Right lobe of liver (tissue), 6 donors: ENCODE data around the gene CARNS1. TPM values are rescaled to one million over a fixed set of nuclear protein-coding genes. Genes with fewer than 3 reads are reported as not detected.

Experiments used
- ATAC-seq, 4 donors: fragments of 200-7000 bp; cut with Tn5 transposase; one replicate each; pipeline ENCODE4 v1.9.1; 2020; ENCODE audit warnings: mild to moderate bottlenecking in 4 of 4, moderate library complexity in 4 of 4
- DNase-seq, 3 donors: peaks; one replicate each; pipeline ENCODE4 v3.0.0-alpha.2; 2020
- H3K27ac ChIP-seq, 3 donors: fragments of 200-600 bp; one replicate each; pipeline ENCODE4 v1.8.0; 2022
- H3K27me3 ChIP-seq, 2 donors: fragments of 200-600 bp; one replicate each; pipeline ENCODE4 v1.8.0; 2022
- H3K36me3 ChIP-seq, 4 donors: fragments of 200-600 bp; sonication (generic) in 1 of 4; one replicate each; pipeline versions ENCODE4 v1.5.1 to v1.8.0; 2017 to 2022; ENCODE audit warnings: control low read depth in 1 of 4
- H3K4me1 ChIP-seq, 4 donors: fragments of 200-600 bp; sonication (generic) in 1 of 4; one replicate each; pipeline versions ENCODE4 v1.5.1 to v1.8.0; 2017 to 2022; ENCODE audit warnings: control low read depth in 1 of 4
- H3K4me3 ChIP-seq, 3 donors: fragments of 200-600 bp; one replicate each; pipeline ENCODE4 v1.8.0; 2022
- H3K9me3 ChIP-seq, 4 donors: fragments of 200-600 bp; sonication (generic) in 1 of 4; one replicate each; pipeline versions ENCODE4 v1.5.1 to v1.8.0; 2017 to 2022; ENCODE audit warnings: control low read depth in 1 of 4
- CTCF ChIP-seq, 4 donors: fragments of 200-600 bp in 3 of 4; fragments of 450-650 bp in 1 of 4; IDR thresholded peaks; one replicate each; pipeline versions ENCODE4 v1.5.1 to v1.8.0; 2016 to 2022; ENCODE audit warnings: antibody characterized with exemption in 4 of 4, mild to moderate bottlenecking in 2 of 4
- POLR2A ChIP-seq: fragments of 450-650 bp; IDR thresholded peaks from one replicate; pipeline ENCODE4 v1.6.1; 2017; ENCODE audit warnings: antibody characterized with exemption, mild to moderate bottlenecking
- WGBS: methylation state at CpG from one replicate; pipeline ENCODE4 v1.1.6; 2018; ENCODE audit warnings: low coverage, low lambda C conversion rate; ENCODE audit not compliant: insufficient coverage; ENCODE audit errors: missing lambda C conversion rate; 5-methylcytosine and 5-hydroxymethylcytosine counted together
- intact Hi-C, 2 donors: fragments of 100-400 bp; cut with DNase I; formaldehyde crosslinking; loops; one replicate each; pipeline versions ENCODE4 v1.11.2 to v1.14.1; 2022
- total RNA-seq, 6 experiments: library from RNA; depleted of rRNA in 2 of 6; stranded (reverse); fragments of >200 nt in 2 of 6; fragmentation: NEBNext Ultra II Directional in 3 of 6; extraction: Animal tissue kit (Norgen Biotek cat#: 25700) in 3 of 6; gene quantifications; one replicate each; pipeline versions ENCODE4 v1.1.0 to v1.2.4, GENCODE V29; 2016 to 2023
- donor health status: DM: no; HTN: yes; CAD: no.
- donor health status: DM: no; HTN: no; CAD: no.
- donor health status: DM: no; HTN: no; CAD: no.
- donor health status: DM: no; HTN: yes; CAD: no.
- donor health status: DM: no; HTN: yes; CAD: no.

The CARNS1 gene
- total RNA-seq, 6 experiments from 2014 or later, result 0.12 to 0.31 (median 0.22) TPM; not detected in 1

GRCh38 chr11:67367761-67368227 is 47.7 kb upstream of the CARNS1 start:
- peaks cover 0 to 5% (median 0%) of the 10 kb centered on the region in 4 donors for H3K4me1 ChIP-seq

GRCh38 chr11:67368621-67369020 is 46.9 kb upstream of the CARNS1 start:
- Histone ChIP-seq H3K36me3 (no peaks in the 10 kb centered on the region), H3K27ac (no peak overlapping the region), H3K4me3 (no peak overlapping the region), H3K4me1 (peaks cover 0 to 5% (median 0%) of the 10 kb centered on the region in 4 donors), H3K27me3 (no peaks in the 10 kb centered on the region), H3K9me3 (no peaks in the 10 kb centered on the region)
- ATAC-seq (no peak), DNase-seq (no peak)
- intact Hi-C loops, result no loop called here
- 20% methylated on average over 1 of the region's 3 CpGs for WGBS
- no peak for TF ChIP-seq CTCF (IDR thresholded peaks at IDR 0.05)
- TF ChIP-seq POLR2A, result no peak

More at GRCh38 chr11:67367761-67368227, 47.7 kb upstream of the CARNS1 start:
- Histone ChIP-seq H3K4me3 (no peak overlapping the region), H3K36me3 (no peaks in the 10 kb centered on the region), H3K27me3 (no peaks in the 10 kb centered on the region), H3K9me3 (no peaks in the 10 kb centered on the region), H3K27ac (no peak overlapping the region)
- no peak for DNase-seq
- no peak for TF ChIP-seq CTCF (IDR thresholded peaks at IDR 0.05)
- TF ChIP-seq POLR2A, result no peak
- ATAC-seq, result no peak
- 71% methylated on average over 5 of the region's 7 CpGs for WGBS
- intact Hi-C loops, result no loop called here

- intact Hi-C loops, result no loop called here
- 94% methylated on average over 2 of the region's 8 CpGs for WGBS
- ATAC-seq (no peak), DNase-seq (no peak)
- Histone ChIP-seq H3K36me3 (no peaks in the 10 kb centered on the region), H3K9me3 (no peaks in the 10 kb centered on the region), H3K27ac (no peak overlapping the region), H3K4me3 (no peak overlapping the region), H3K27me3 (no peaks in the 10 kb centered on the region), H3K4me1 (peaks cover 0 to 12% (median 3%) of the 10 kb centered on the region in 4 donors)
- TF ChIP-seq CTCF (IDR thresholded peaks at IDR 0.05) (no peak), POLR2A (no peak)
These were observed 46.2 kb upstream of the CARNS1 start for GRCh38 chr11:67369275-67369674.

GRCh38 chr11:67369801-67370284 is 45.6 kb upstream of the CARNS1 start:
- WGBS, result 74% methylated on average over 6 of the region's 12 CpGs
- peaks cover 0 to 17% (median 6%) of the 10 kb centered on the region in 4 donors for H3K4me1 ChIP-seq
- DNase-seq (no peak), ATAC-seq (no peak)
- no peaks in the 10 kb centered on the region for H3K36me3 ChIP-seq
- H3K27ac ChIP-seq, result no peak overlapping the region
- intact Hi-C loops, result no loop called here
- TF ChIP-seq CTCF (IDR thresholded peaks at IDR 0.05) (no peak), POLR2A (no peak)
- no peak overlapping the region for H3K4me3 ChIP-seq
- no peaks in the 10 kb centered on the region for H3K27me3 ChIP-seq
- H3K9me3 ChIP-seq, result no peaks in the 10 kb centered on the region
